IPS-18a (cell line): ENCODE data around the gene ACBD4.

Experiments
- H3K27ac ChIP-seq: one replicate; pipeline ENCODE4 v1.5.1; 2013; ENCODE audit warnings: low read length
- H3K27me3 ChIP-seq: one replicate; pipeline ENCODE4 v1.6.1; 2013; ENCODE audit warnings: mild to moderate bottlenecking, low read length; ENCODE audit not compliant: control insufficient read depth, insufficient read depth
- H3K36me3 ChIP-seq: one replicate; pipeline ENCODE4 v1.6.1; 2013; ENCODE audit warnings: low read depth, low read length; ENCODE audit not compliant: control insufficient read depth
- H3K4me1 ChIP-seq: one replicate; pipeline ENCODE4 v1.6.1; 2013; ENCODE audit warnings: low read depth, low read length; ENCODE audit not compliant: control insufficient read depth
- H3K4me3 ChIP-seq: one replicate; pipeline ENCODE4 v1.5.1; 2013; ENCODE audit warnings: low read length
- H3K9ac ChIP-seq: one replicate; pipeline ENCODE4 v1.6.1; 2013; ENCODE audit warnings: mild to moderate bottlenecking, low read length, moderate library complexity
- H3K9me3 ChIP-seq: one replicate; pipeline ENCODE4 v1.6.1; 2013; ENCODE audit warnings: low read depth, low read length; ENCODE audit not compliant: control insufficient read depth

Gene ACBD4

GRCh38 chr17:45172541-45173286 is 37.2 kb downstream of the ACBD4 start:
- peak overlapping the region; percentile 73 for H3K27ac ChIP-seq
- no peaks in the 10 kb centered on the region for H3K9me3 ChIP-seq
- H3K4me1 ChIP-seq = peaks cover 24% of the 10 kb centered on the region
- H3K9ac ChIP-seq = peak overlapping the region; percentile 10
- peak overlapping the region; percentile 21 for H3K4me3 ChIP-seq
- H3K36me3 ChIP-seq = no peaks in the 10 kb centered on the region
- no peaks in the 10 kb centered on the region for H3K27me3 ChIP-seq

- no peak overlapping the region for H3K4me3 ChIP-seq
- no peaks in the 10 kb centered on the region for H3K27me3 ChIP-seq
- no peaks in the 10 kb centered on the region for H3K36me3 ChIP-seq
- peaks cover 24% of the 10 kb centered on the region for H3K4me1 ChIP-seq
- H3K9ac ChIP-seq = no peak overlapping the region
- no peak overlapping the region for H3K27ac ChIP-seq
- H3K9me3 ChIP-seq = no peaks in the 10 kb centered on the region
Measured at GRCh38 chr17:45175759-45176115, 40.2 kb downstream of the ACBD4 start.

GRCh38 chr17:45177563-45177962 is 42.1 kb downstream of the ACBD4 start:
- H3K36me3 ChIP-seq = no peaks in the 10 kb centered on the region
- no peak overlapping the region for H3K27ac ChIP-seq
- H3K27me3 ChIP-seq = no peaks in the 10 kb centered on the region
- no peaks in the 10 kb centered on the region for H3K9me3 ChIP-seq
- H3K9ac ChIP-seq = no peak overlapping the region
- H3K4me1 ChIP-seq = peaks cover 6% of the 10 kb centered on the region
- H3K4me3 ChIP-seq = no peak overlapping the region

- Histone ChIP-seq H3K27me3 (no peaks in the 10 kb centered on the region), H3K9ac (no peak overlapping the region), H3K4me1 (no peaks in the 10 kb centered on the region), H3K27ac (no peak overlapping the region), H3K4me3 (no peak overlapping the region), H3K36me3 (no peaks in the 10 kb centered on the region), H3K9me3 (no peaks in the 10 kb centered on the region)
Measured at GRCh38 chr17:45184144-45184543, 48.7 kb downstream of the ACBD4 start.

- no peaks in the 10 kb centered on the region for H3K9me3 ChIP-seq
- no peak overlapping the region for H3K4me3 ChIP-seq
- no peak overlapping the region for H3K27ac ChIP-seq
- H3K9ac ChIP-seq = no peak overlapping the region
- H3K36me3 ChIP-seq = no peaks in the 10 kb centered on the region
- H3K27me3 ChIP-seq = no peaks in the 10 kb centered on the region
- H3K4me1 ChIP-seq = no peaks in the 10 kb centered on the region
Measured at GRCh38 chr17:45186801-45187354, 51.4 kb downstream of the ACBD4 start.

- no peaks in the 10 kb centered on the region for H3K9me3 ChIP-seq
- no peak overlapping the region for H3K27ac ChIP-seq
- no peak overlapping the region for H3K9ac ChIP-seq
- H3K27me3 ChIP-seq = no peaks in the 10 kb centered on the region
- H3K4me3 ChIP-seq = no peak overlapping the region
- no peaks in the 10 kb centered on the region for H3K36me3 ChIP-seq
- H3K4me1 ChIP-seq = no peaks in the 10 kb centered on the region
Measured at GRCh38 chr17:45189009-45189408, 53.5 kb downstream of the ACBD4 start.

GRCh38 chr17:45190503-45191255 is 55.2 kb downstream of the ACBD4 start:
- Histone ChIP-seq H3K9me3 (no peaks in the 10 kb centered on the region), H3K9ac (no peak overlapping the region), H3K27me3 (no peaks in the 10 kb centered on the region), H3K4me3 (no peak overlapping the region), H3K4me1 (no peaks in the 10 kb centered on the region), H3K36me3 (no peaks in the 10 kb centered on the region), H3K27ac (no peak overlapping the region)
